GM23248 (cell line): ENCODE measurements around the gene HOXB3. TPM values are rescaled to one million over a fixed set of nuclear protein-coding genes. Genes with fewer than 3 reads are reported as not detected.
A peak's percentile ranks its signal among the peaks of the same experiment; 100 is the strongest.

Experiments used
- DNase-seq: peaks from one replicate; pipeline ENCODE4 v3.0.0-alpha.2; 2015
- H2AFZ ChIP-seq: fragments of 200-600 bp; sonication (generic); 2 replicates; pipeline ENCODE4 v1.6.1; 2016; ENCODE audit warnings: antibody characterized with exemption
- H3F3A ChIP-seq: fragments of 200-600 bp; sonication (generic); 2 replicates; pipeline ENCODE4 v1.6.1; 2016; ENCODE audit warnings: mild to moderate bottlenecking, antibody characterized with exemption, mixed run types; ENCODE audit not compliant: insufficient read depth
- H3K27ac ChIP-seq: fragments of 200-600 bp; sonication (generic); 2 replicates; pipeline ENCODE4 v1.5.1; 2016; ENCODE audit warnings: mild to moderate bottlenecking
- H3K27me3 ChIP-seq: fragments of 200-600 bp; sonication (generic); replicated peaks from 2 replicates; pipeline ENCODE4 v1.6.1; 2016; ENCODE audit warnings: mild to moderate bottlenecking; ENCODE audit not compliant: insufficient read depth
- H3K36me3 ChIP-seq: fragments of 200-600 bp; sonication (generic); 2 replicates; pipeline ENCODE4 v1.6.1; 2016; ENCODE audit warnings: low read depth, mild to moderate bottlenecking
- H3K4me1 ChIP-seq: fragments of 200-600 bp; sonication (generic); 2 replicates; pipeline ENCODE4 v1.6.1; 2016; ENCODE audit warnings: mild to moderate bottlenecking; ENCODE audit not compliant: insufficient read depth
- H3K4me2 ChIP-seq: fragments of 200-600 bp; sonication (generic); one replicate; pipeline ENCODE4 v1.6.1; 2016; ENCODE audit warnings: mild to moderate bottlenecking; ENCODE audit not compliant: unreplicated experiment
- H3K4me3 ChIP-seq: fragments of 200-600 bp; sonication (generic); 2 replicates; pipeline ENCODE4 v1.5.1; 2016; ENCODE audit warnings: mild to moderate bottlenecking
- H3K79me2 ChIP-seq: fragments of 200-600 bp; sonication (generic); 2 replicates; pipeline ENCODE4 v1.6.1; 2016; ENCODE audit warnings: mild to moderate bottlenecking; ENCODE audit not compliant: insufficient read depth
- H3K9ac ChIP-seq: fragments of 200-600 bp; sonication (generic); 2 replicates; pipeline ENCODE4 v1.6.1; 2016; ENCODE audit warnings: mild to moderate bottlenecking
- H3K9me2 ChIP-seq: fragments of 200-600 bp; sonication (generic); 2 replicates; pipeline ENCODE4 v1.6.1; 2016; ENCODE audit warnings: mixed run types, mild to moderate bottlenecking, moderate library complexity; ENCODE audit not compliant: insufficient read depth
- H3K9me3 ChIP-seq: fragments of 200-600 bp; sonication (generic); one replicate; pipeline ENCODE4 v1.6.1; 2017; ENCODE audit warnings: low read depth
- H4K20me1 ChIP-seq: fragments of 200-600 bp; sonication (generic); 2 replicates; pipeline ENCODE4 v1.6.0; 2016; ENCODE audit not compliant: insufficient read depth
- EZH2 ChIP-seq: fragments of 200-600 bp; sonication (generic); IDR thresholded peaks from 2 replicates; pipeline ENCODE4 v1.6.1; 2018; ENCODE audit warnings: antibody characterized with exemption, mild to moderate bottlenecking; ENCODE audit not compliant: insufficient read depth, poor library complexity, severe bottlenecking
- EZH2phosphoT487 ChIP-seq: fragments of 200-600 bp; sonication (generic); IDR thresholded peaks from 2 replicates; pipeline ENCODE4 v1.6.1; 2018; ENCODE audit warnings: antibody characterized with exemption, moderate library complexity, mild to moderate bottlenecking, low read depth; ENCODE audit not compliant: insufficient read depth
- WGBS, 2 experiments: methylation state at CpG; one replicate each; pipeline ENCODE4 v1.1.6; 2015 to 2017; ENCODE audit warnings: low lambda C conversion rate in 2 of 2, low coverage in 1 of 2; ENCODE audit errors: missing lambda C conversion rate in 2 of 2; 5-methylcytosine and 5-hydroxymethylcytosine counted together
- in situ Hi-C: fragments of 300-500 bp; cut with MboI; formaldehyde crosslinking; loops from 2 replicates; pipeline ENCODE4 v1.15.0; 2020
- polyA plus RNA-seq: library from polyadenylated mRNA; unstranded; fragments of >200 nt; fragmentation: Nextera tagmentation; extraction: Ambion mirVana; gene quantifications from 2 replicates; pipeline ENCODE4 v1.2.1, GENCODE V29; 2016
- total RNA-seq: library from RNA; depleted of rRNA; stranded (reverse); fragments of >200 nt; shearing (Covaris generic); gene quantifications from 2 replicates; pipeline ENCODE4 v1.2.3, GENCODE V29; 2014

HOXB3 gene
- total and polyA plus RNA-seq, 2 experiments from 2014 or later: 1.9 to 2.4 TPM

- in situ Hi-C loops: no loop called here
- Histone ChIP-seq H4K20me1 (no peaks in the 10 kb centered on the region), H3K27ac (peak within 1 kb of the TSS; percentile 67), H3K27me3 (peaks cover 21% of the 10 kb centered on the region), H3K79me2 (no peaks in the 10 kb centered on the region), H2AFZ (peak within 1 kb of the TSS; percentile 93), H3F3A (no peaks in the 10 kb centered on the region), H3K9me3 (no peaks in the 10 kb centered on the region), H3K4me3 (peak within 1 kb of the TSS; percentile 77), H3K4me1 (no peaks in the 10 kb centered on the region; the same call in 1 of the 2 replicates), H3K4me2 (peak within 1 kb of the TSS; percentile 83), H3K36me3 (no peaks in the 10 kb centered on the region), H3K9ac (peak within 1 kb of the TSS; percentile 84), H3K9me2 (no peaks in the 10 kb centered on the region)
- WGBS, 2 experiments: 2 to 3% methylated on average over 44 to 56 of the region's 79 CpGs
- no peak for TF ChIP-seq EZH2phosphoT487
- peak; percentile 88 for DNase-seq
Observed at GRCh38 chr17:48610282-48611211, 20.5 kb upstream of the HOXB3 start, which contains the start of gene HOXB7. Gene HOXB7, minus strand, starts transcription at chr17:48611017. Its CDS starts 99 bp downstream, at chr17:48610918.

GRCh38 chr17:48609759-48610281, 19.8 kb upstream of the HOXB3 start:
- H3K27me3 ChIP-seq: peaks cover 14% of the 10 kb centered on the region
- H3K36me3 ChIP-seq: no peaks in the 10 kb centered on the region
- WGBS, 2 experiments: 10 to 14% methylated on average over 14 to 15 of the region's 15 CpGs
- no peaks in the 10 kb centered on the region for H3F3A ChIP-seq
- peak overlapping the region; percentile 77 for H3K4me3 ChIP-seq
- no peaks in the 10 kb centered on the region for H3K9me3 ChIP-seq
- peak overlapping the region; percentile 93 for H2AFZ ChIP-seq
- H3K4me1 ChIP-seq: no peaks in the 10 kb centered on the region; the same call in 1 of the 2 replicates
- H3K79me2 ChIP-seq: no peaks in the 10 kb centered on the region
- in situ Hi-C loops: no loop called here
- peak overlapping the region; percentile 83 for H3K4me2 ChIP-seq
- H3K9ac ChIP-seq: peak overlapping the region; percentile 84
- H4K20me1 ChIP-seq: no peaks in the 10 kb centered on the region
- no peak for DNase-seq
- no peak overlapping the region for H3K27ac ChIP-seq
- TF ChIP-seq EZH2phosphoT487: no peak
- no peak for TF ChIP-seq EZH2
- no peaks in the 10 kb centered on the region for H3K9me2 ChIP-seq

- H3F3A ChIP-seq: 0 out of 2 replicates have a peak, but pooled peaks cover 7% of the 10 kb centered on the region
- H4K20me1 ChIP-seq: no peaks in the 10 kb centered on the region
- no peaks in the 10 kb centered on the region for H3K79me2 ChIP-seq
- H3K4me3 ChIP-seq: no peak overlapping the region
- no peak overlapping the region for H2AFZ ChIP-seq
- H3K9me3 ChIP-seq: no peaks in the 10 kb centered on the region
- no peak overlapping the region for H3K9ac ChIP-seq
- peaks cover 6% of the 10 kb centered on the region for H3K27me3 ChIP-seq
- no peaks in the 10 kb centered on the region; the same call in 1 of the 2 replicates for H3K4me1 ChIP-seq
- H3K36me3 ChIP-seq: no peaks in the 10 kb centered on the region
- TF ChIP-seq EZH2phosphoT487 (no peak), EZH2 (no peak)
- no peak for DNase-seq
- H3K9me2 ChIP-seq: no peaks in the 10 kb centered on the region
- no peak overlapping the region for H3K27ac ChIP-seq
- no peak overlapping the region for H3K4me2 ChIP-seq
- in situ Hi-C loops: no loop called here
Observed at GRCh38 chr17:48609033-48609432, 19.0 kb upstream of the HOXB3 start.

- no peak for DNase-seq
- H3K79me2 ChIP-seq: 0 out of 2 replicates have a peak, but pooled peaks cover under 1% of the 10 kb centered on the region
- no peaks in the 10 kb centered on the region for H4K20me1 ChIP-seq
- no peak overlapping the region for H3K4me2 ChIP-seq
- no peak overlapping the region for H3K9ac ChIP-seq
- no peak overlapping the region for H3K27ac ChIP-seq
- in situ Hi-C loops: no loop called here
- 100% methylated on average over 1 of the region's 1 CpG for WGBS, 2 experiments
- no peaks in the 10 kb centered on the region for H3K9me2 ChIP-seq
- H3K4me3 ChIP-seq: no peak overlapping the region
- H3K4me1 ChIP-seq: no peaks in the 10 kb centered on the region; the same call in 1 of the 2 replicates
- 0 out of 2 replicates have a peak, but pooled peaks cover 8% of the 10 kb centered on the region for H3F3A ChIP-seq
- H3K36me3 ChIP-seq: no peaks in the 10 kb centered on the region
- H3K27me3 ChIP-seq: peaks cover under 1% of the 10 kb centered on the region; the same call in 1 of the 2 replicates
- H2AFZ ChIP-seq: no peak overlapping the region
- no peaks in the 10 kb centered on the region for H3K9me3 ChIP-seq
- TF ChIP-seq EZH2phosphoT487: no peak
Observed at GRCh38 chr17:48608494-48608834, 18.4 kb upstream of the HOXB3 start.
